WTC11 (cell line): ENCODE data around the gene RASGEF1C.

Experiments used
- AR ChIP-seq: fragments of 250-450 bp; sonication (Bioruptor Pico); IDR thresholded peaks from 2 replicates; pipeline ENCODE4 v1.9.0; 2021; ENCODE audit warnings: mild to moderate bottlenecking
- CREM ChIP-seq: sonication (generic); formaldehyde crosslinking; IDR thresholded peaks from 2 replicates; pipeline ENCODE4 v1.8.1; 2022; ENCODE audit warnings: mild to moderate bottlenecking, missing genetic modification reagents, moderate library complexity
- E2F5 ChIP-seq: sonication (generic); formaldehyde crosslinking; IDR thresholded peaks from 2 replicates; pipeline ENCODE4 v1.8.1; 2022; ENCODE audit warnings: mild to moderate bottlenecking, moderate library complexity, missing genetic modification reagents
- FOXP4 ChIP-seq: sonication (generic); formaldehyde crosslinking; IDR thresholded peaks from 2 replicates; pipeline ENCODE4 v1.8.0; 2022; ENCODE audit warnings: mild to moderate bottlenecking, missing genetic modification reagents
- USF2 ChIP-seq: sonication (generic); formaldehyde crosslinking; IDR thresholded peaks from 2 replicates; pipeline ENCODE4 v1.8.1; 2023; ENCODE audit warnings: mild to moderate bottlenecking, missing genetic modification reagents, moderate library complexity
- ZNF532 ChIP-seq: fragments of 250-450 bp; sonication (Bioruptor Pico); IDR thresholded peaks from 2 replicates; pipeline ENCODE4 v1.9.0; 2021; ENCODE audit warnings: mild to moderate bottlenecking, borderline replicate concordance

GRCh38 chr5:180176191-180176590, 32.8 kb downstream of the RASGEF1C start:
- TF ChIP-seq AR (no peak), FOXP4 (CRISPR knock-in tag) (no peak), USF2 (no peak), ZNF532 (CRISPR knock-in tag) (no peak), E2F5 (CRISPR knock-in tag) (no peak), CREM (CRISPR knock-in tag) (no peak)
